Measurements from ENCODE around the gene CLDN25. TPM values are rescaled to one million over a fixed set of nuclear protein-coding genes. Genes with fewer than 3 reads are reported as not detected.
"Not testable (repeated sequence)": the region's sequence is repeated elsewhere in the genome, so short reads cannot be mapped to it uniquely, and the experiment has no call there.

The CLDN25 gene
- polyA plus RNA-seq (2013, experiment 1 of 4) = not detected
- not detected for polyA plus RNA-seq (2013, experiment 2 of 4)
- not detected for polyA plus RNA-seq (2013, experiment 3 of 4)
- not detected for polyA plus RNA-seq (2013, experiment 4 of 4)

DNA sequence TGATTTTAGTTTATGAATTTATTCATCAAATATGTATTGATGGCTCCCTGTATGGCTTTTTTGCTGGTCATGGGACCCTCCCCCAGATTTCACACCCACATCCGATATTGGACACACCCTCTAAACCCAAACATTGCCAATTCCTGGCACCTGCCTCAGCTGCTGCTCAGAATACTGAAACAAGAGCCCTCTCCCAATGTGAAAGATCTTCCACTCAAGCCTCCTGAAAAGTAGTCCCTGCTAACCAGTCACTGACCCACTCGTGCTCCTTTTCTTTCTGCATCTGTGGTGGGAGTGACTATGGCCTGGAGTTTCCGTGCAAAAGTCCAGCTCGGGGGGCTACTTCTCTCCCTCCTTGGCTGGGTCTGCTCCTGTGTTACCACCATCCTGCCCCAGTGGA lies at the start of gene CLDN25:
Gene CLDN25 (plus strand): TSS at position 301 of the 400 bp plus-strand sequence. CDS start 0 bp downstream, at position 301.
- 88 to 93% methylated on average over 4 of the region's 4 CpGs for WGBS, 2 experiments
- H3K27ac ChIP-seq (ENCODE audit: insufficient read depth, low read depth, low read length, poor library complexity, severe bottlenecking) = no peak within 1 kb of the TSS

DNA sequence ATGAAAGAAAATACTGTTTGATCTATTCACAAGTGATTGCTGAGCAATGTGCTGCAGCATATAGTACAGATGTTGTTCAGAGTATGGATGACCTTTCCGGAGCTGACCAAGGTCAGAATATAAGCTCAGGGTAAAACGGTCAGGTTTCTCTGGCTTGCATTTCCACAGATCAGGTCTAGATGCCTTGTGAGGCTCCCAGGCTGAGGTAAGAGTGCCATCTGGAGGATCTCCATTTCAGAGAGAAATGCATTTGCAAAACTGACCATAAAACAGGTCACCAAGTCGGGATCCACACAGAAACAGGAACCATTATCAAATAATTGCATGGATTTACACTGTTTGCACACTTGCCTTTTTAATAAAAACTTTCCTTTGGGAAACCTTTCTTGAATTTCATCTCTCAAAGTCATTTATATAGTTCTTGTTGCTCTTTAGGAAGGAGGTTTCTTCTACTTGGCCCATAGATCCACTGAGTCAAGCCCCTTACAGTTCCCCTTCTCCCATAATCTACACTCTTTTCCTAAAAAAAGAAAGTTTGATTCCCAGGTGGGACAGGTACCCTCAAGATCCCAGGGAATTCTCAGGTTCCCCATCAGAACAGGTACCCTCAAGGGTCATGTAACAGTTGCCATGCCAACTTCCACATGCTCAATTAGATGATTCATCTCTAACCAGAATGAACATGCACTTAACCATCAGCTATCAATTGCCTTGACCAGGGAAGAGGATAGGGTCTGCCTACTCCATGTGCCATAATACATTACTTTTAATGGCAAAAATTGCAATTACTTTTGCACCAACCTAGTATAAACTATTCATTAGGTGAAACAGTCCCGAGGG lies 48.5 kb upstream of the CLDN25 start:
- Histone ChIP-seq H3K27me3 (ENCODE audit: control insufficient read depth, insufficient read depth, low read length, poor library complexity, severe bottlenecking) (no peaks in the 10 kb centered on the region), H3K4me1 (ENCODE audit: control insufficient read depth, insufficient read depth, low read length) (no peaks in the 10 kb centered on the region), H3K4me3 (ENCODE audit: insufficient read depth, low read depth, low read length) (no peak overlapping the region), H3K36me3 (ENCODE audit: control insufficient read depth, insufficient read depth, low read length) (peaks cover 13% of the 10 kb centered on the region), H3K27ac (ENCODE audit: insufficient read depth, low read depth, low read length, poor library complexity, severe bottlenecking) (no peak overlapping the region), H3K9me3 (ENCODE audit: control insufficient read depth, low read length) (no peaks in the 10 kb centered on the region)
- WGBS, 2 experiments = 60 to 64% methylated on average over 4 of the region's 4 CpGs

More for the DNA sequence above, at the start of gene CLDN25:
- Histone ChIP-seq H3K4me1 (ENCODE audit: control insufficient read depth, insufficient read depth, low read length) (no peaks in the 10 kb centered on the region), H3K36me3 (ENCODE audit: control insufficient read depth, insufficient read depth, low read length) (no peaks in the 10 kb centered on the region), H3K9me3 (ENCODE audit: control insufficient read depth, low read length) (no peaks in the 10 kb centered on the region), H3K27me3 (ENCODE audit: control insufficient read depth, insufficient read depth, low read length, poor library complexity, severe bottlenecking) (peaks cover 11% of the 10 kb centered on the region), H3K4me3 (ENCODE audit: insufficient read depth, low read depth, low read length) (no peak within 1 kb of the TSS)

DNA sequence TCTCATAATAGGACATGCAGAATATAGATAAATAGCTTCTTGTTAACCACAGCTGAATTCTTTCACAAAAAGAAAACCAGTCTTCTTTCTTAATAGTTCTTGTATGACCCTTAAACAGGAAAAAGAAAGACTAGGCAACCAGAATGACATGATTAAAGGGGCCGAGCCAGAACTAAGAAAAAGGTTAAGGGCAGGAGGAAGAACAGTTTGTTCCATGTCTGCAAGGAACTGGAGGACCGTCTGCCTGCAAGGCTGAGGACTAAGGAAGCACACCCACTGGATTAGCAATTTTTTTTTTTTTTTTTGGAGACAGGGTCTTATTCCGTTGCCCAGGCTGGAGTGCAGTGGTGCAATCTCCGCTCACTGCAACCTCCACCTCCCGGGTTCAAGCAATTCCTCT lies 47.5 kb upstream of the CLDN25 start:
- no peak overlapping the region for H3K27ac ChIP-seq (ENCODE audit: insufficient read depth, low read depth, low read length, poor library complexity, severe bottlenecking)
- no peaks in the 10 kb centered on the region for H3K4me1 ChIP-seq (ENCODE audit: control insufficient read depth, insufficient read depth, low read length)
- no peak overlapping the region for H3K4me3 ChIP-seq (ENCODE audit: insufficient read depth, low read depth, low read length)
- H3K27me3 ChIP-seq (ENCODE audit: control insufficient read depth, insufficient read depth, low read length, poor library complexity, severe bottlenecking) = no peaks in the 10 kb centered on the region
- no peaks in the 10 kb centered on the region for H3K9me3 ChIP-seq (ENCODE audit: control insufficient read depth, low read length)
- 92 to 97% methylated on average over 5 of the region's 5 CpGs for WGBS, 2 experiments
- H3K36me3 ChIP-seq (ENCODE audit: control insufficient read depth, insufficient read depth, low read length) = peaks cover 18% of the 10 kb centered on the region

DNA sequence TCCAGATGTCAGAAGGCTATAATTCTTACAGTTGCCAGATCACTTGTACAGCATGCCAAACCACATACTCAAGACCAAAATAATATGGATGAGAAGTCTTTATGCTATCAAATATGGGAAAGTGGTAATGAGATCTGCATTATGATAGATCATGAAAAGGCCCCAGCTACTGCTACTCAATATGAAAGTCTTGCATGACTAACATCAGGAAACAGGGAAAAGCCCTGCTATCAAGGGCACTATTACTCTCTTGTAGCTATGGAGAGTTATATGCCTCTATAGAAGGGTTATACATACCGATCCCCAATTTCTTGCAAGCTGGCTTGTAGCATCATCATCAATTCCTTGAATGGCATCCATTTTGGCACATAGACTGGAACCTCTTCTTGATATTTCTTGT lies 43.3 kb upstream of the CLDN25 start:
- peaks cover 18% of the 10 kb centered on the region for H3K36me3 ChIP-seq (ENCODE audit: control insufficient read depth, insufficient read depth, low read length)
- 86 to 95% methylated on average over 1 of the region's 1 CpG for WGBS, 2 experiments

DNA sequence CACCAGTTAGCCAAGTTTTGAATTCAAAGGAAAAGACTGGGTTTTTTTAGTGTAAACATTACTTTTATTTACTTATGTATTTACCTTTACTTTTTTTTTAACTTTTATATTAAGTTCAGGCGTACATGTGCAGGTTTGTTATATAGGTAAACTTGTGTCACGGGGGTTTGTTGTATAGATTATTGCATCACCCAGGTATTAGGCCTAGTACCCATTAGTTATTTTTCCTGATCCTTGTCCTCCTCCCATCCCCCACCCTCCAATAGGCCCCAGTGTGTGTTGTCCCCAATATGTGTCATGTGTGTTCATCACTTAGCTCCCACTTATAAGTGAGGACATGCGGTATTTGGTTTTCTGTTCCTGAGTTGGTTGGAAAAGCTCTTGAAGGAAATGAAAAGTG lies 26.7 kb upstream of the CLDN25 start:
- H3K27ac ChIP-seq (ENCODE audit: insufficient read depth, low read depth, low read length, poor library complexity, severe bottlenecking) = no peak overlapping the region
- H3K36me3 ChIP-seq (ENCODE audit: control insufficient read depth, insufficient read depth, low read length) = peaks cover 18% of the 10 kb centered on the region
- H3K4me1 ChIP-seq (ENCODE audit: control insufficient read depth, insufficient read depth, low read length) = no peaks in the 10 kb centered on the region
- no peak overlapping the region for H3K4me3 ChIP-seq (ENCODE audit: insufficient read depth, low read depth, low read length)
- no peaks in the 10 kb centered on the region for H3K9me3 ChIP-seq (ENCODE audit: control insufficient read depth, low read length)
- no peaks in the 10 kb centered on the region for H3K27me3 ChIP-seq (ENCODE audit: control insufficient read depth, insufficient read depth, low read length, poor library complexity, severe bottlenecking)
- WGBS, 2 experiments = 89 to 100% methylated on average over 1 to 2 of the region's 3 CpGs

More for the DNA sequence above, 43.3 kb upstream of the CLDN25 start:
- Histone ChIP-seq H3K4me3 (ENCODE audit: insufficient read depth, low read depth, low read length) (no peak overlapping the region), H3K9me3 (ENCODE audit: control insufficient read depth, low read length) (no peaks in the 10 kb centered on the region), H3K27ac (ENCODE audit: insufficient read depth, low read depth, low read length, poor library complexity, severe bottlenecking) (no peak overlapping the region), H3K4me1 (ENCODE audit: control insufficient read depth, insufficient read depth, low read length) (no peaks in the 10 kb centered on the region), H3K27me3 (ENCODE audit: control insufficient read depth, insufficient read depth, low read length, poor library complexity, severe bottlenecking) (no peaks in the 10 kb centered on the region)

DNA sequence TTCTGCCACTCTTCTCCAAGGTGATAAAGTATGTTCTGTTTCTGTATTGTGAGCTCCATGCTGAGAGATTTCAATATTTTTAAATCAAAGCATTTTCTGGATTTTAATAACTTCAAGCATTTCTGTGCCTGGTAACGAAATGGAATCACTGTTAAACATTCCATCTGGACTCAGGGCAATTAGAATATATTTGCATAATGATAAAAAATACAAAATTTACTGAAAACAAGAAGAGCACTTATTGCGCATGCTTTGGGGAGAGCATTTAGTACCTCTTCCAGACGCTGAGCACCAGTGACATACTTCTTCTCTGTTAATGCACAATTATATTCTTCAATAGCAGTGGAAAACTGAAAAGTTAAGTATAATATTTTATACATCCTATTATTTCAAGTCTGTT lies 19.4 kb upstream of the CLDN25 start:
- Histone ChIP-seq H3K4me3 (ENCODE audit: insufficient read depth, low read depth, low read length) (no peak overlapping the region), H3K9me3 (ENCODE audit: control insufficient read depth, low read length) (no peaks in the 10 kb centered on the region), H3K36me3 (ENCODE audit: control insufficient read depth, insufficient read depth, low read length) (peaks cover 22% of the 10 kb centered on the region), H3K27ac (ENCODE audit: insufficient read depth, low read depth, low read length, poor library complexity, severe bottlenecking) (no peak overlapping the region), H3K4me1 (ENCODE audit: control insufficient read depth, insufficient read depth, low read length) (no peaks in the 10 kb centered on the region), H3K27me3 (ENCODE audit: control insufficient read depth, insufficient read depth, low read length, poor library complexity, severe bottlenecking) (no peaks in the 10 kb centered on the region)
- 86 to 100% methylated on average over 1 to 3 of the region's 3 CpGs for WGBS, 2 experiments

DNA sequence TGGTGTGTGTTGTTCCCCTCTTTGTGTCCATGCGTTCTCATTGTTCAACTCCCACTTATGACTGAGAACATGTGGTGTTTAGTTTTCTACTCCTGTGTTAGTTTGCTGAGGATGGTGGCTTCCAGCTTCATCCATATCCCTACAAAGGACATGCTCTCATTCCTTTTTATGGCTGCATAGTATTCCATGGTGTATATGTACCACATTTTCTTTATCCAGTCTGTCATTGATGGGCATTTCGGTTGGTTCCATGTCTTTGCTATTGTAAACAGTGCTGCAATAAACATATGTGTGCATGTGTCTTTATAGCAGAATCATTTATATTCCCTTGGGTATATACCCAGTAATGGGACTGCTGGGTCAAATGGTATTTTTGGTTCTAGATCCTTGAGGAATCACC lies 16.6 kb upstream of the CLDN25 start:
- H3K27me3 ChIP-seq (ENCODE audit: control insufficient read depth, insufficient read depth, low read length, poor library complexity, severe bottlenecking); H3K4me3 ChIP-seq (ENCODE audit: insufficient read depth, low read depth, low read length); H3K27ac ChIP-seq (ENCODE audit: insufficient read depth, low read depth, low read length, poor library complexity, severe bottlenecking); H3K9me3 ChIP-seq (ENCODE audit: control insufficient read depth, low read length); H3K4me1 ChIP-seq (ENCODE audit: control insufficient read depth, insufficient read depth, low read length): not testable (repeated sequence)
- WGBS, 2 experiments = 94% methylated on average over 2 of the region's 2 CpGs; no CpG with 5 or more reads in 1 of the 2 experiments
- peaks cover 16% of the 10 kb centered on the region for H3K36me3 ChIP-seq (ENCODE audit: control insufficient read depth, insufficient read depth, low read length)

DNA sequence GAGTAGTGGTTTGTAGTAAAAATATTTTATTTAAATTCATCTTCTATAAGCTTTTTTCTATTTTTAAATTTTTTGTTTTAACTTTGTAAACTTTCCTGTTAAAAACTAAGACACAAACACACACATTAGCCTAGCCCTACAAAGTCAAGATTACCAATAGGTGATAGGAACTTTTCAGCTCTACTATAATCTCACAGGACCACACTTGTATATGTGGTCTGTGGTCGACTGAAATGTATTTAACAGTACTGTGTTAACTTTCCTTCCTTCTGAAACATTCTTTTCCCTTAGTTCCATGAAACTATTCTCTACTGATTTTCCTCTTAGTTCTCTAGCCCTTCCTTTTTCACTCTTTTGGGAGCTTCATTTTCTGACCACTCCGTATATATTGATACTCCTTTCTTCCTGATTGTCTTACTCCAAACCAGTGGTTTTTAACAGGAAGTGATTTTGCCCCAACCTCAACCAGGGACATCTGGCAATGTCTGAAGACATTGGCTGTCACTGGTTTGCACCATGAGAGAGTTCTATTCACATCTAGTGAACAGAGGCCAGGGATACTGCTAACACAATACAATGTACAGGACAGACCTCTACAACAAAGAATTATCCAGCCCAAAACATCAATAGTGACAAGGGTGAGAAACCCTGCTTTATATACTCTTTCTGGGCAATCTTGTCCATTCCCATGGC lies 14.9 kb upstream of the CLDN25 start:
- no peaks in the 10 kb centered on the region for H3K4me1 ChIP-seq (ENCODE audit: control insufficient read depth, insufficient read depth, low read length)
- no peak overlapping the region for H3K27ac ChIP-seq (ENCODE audit: insufficient read depth, low read depth, low read length, poor library complexity, severe bottlenecking)
- no peak overlapping the region for H3K4me3 ChIP-seq (ENCODE audit: insufficient read depth, low read depth, low read length)
- H3K27me3 ChIP-seq (ENCODE audit: control insufficient read depth, insufficient read depth, low read length, poor library complexity, severe bottlenecking) = no peaks in the 10 kb centered on the region
- H3K36me3 ChIP-seq (ENCODE audit: control insufficient read depth, insufficient read depth, low read length) = peaks cover 7% of the 10 kb centered on the region
- no peaks in the 10 kb centered on the region for H3K9me3 ChIP-seq (ENCODE audit: control insufficient read depth, low read length)
- 99% methylated on average over 2 of the region's 2 CpGs for WGBS, 2 experiments

DNA sequence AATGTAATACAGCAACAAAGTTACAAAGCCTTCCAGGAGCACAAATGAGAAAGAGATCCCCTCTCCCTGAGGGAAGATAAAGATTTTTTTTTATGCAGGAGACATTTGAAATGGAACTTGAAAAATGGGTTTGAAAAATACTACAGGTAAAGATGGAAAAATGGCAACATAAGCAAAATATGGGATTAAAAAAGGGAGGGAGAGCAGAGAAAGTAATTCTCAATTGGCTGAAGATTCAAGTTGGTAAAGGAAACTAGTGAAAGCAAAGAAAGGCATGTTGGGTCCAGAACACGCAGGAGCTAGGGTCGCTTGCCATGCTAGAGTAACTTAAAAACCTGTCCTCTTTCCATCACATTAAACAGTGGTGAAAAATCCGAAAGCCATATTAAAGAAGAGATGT lies 7.6 kb upstream of the CLDN25 start:
- H3K27ac ChIP-seq (ENCODE audit: insufficient read depth, low read depth, low read length, poor library complexity, severe bottlenecking) = no peak overlapping the region
- peaks cover 3% of the 10 kb centered on the region for H3K36me3 ChIP-seq (ENCODE audit: control insufficient read depth, insufficient read depth, low read length)
- WGBS, 2 experiments = 96 to 100% methylated on average over 3 of the region's 3 CpGs
- H3K27me3 ChIP-seq (ENCODE audit: control insufficient read depth, insufficient read depth, low read length, poor library complexity, severe bottlenecking) = peaks cover 7% of the 10 kb centered on the region
- no peak overlapping the region for H3K4me3 ChIP-seq (ENCODE audit: insufficient read depth, low read depth, low read length)
- H3K9me3 ChIP-seq (ENCODE audit: control insufficient read depth, low read length) = no peaks in the 10 kb centered on the region
- no peaks in the 10 kb centered on the region for H3K4me1 ChIP-seq (ENCODE audit: control insufficient read depth, insufficient read depth, low read length)

DNA sequence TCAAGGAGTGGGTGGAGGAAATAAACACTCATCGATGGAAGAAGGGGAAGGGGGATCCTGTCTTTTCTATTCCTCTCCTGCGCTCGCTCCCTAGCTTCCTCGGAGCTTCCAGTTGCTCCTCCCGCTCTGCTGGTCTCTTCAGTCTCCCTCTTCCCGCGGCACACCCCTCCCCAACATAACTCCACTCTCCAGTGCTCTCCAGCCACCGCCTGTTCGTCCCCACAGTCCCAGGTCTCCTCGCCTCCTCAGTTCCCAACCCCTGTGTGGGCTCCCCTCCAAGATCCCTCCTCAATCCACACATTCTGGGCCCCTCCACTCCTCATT lies 6.5 kb upstream of the CLDN25 start:
- Histone ChIP-seq H3K4me3 (ENCODE audit: insufficient read depth, low read depth, low read length) (peak overlapping the region; percentile 80), H3K4me1 (ENCODE audit: control insufficient read depth, insufficient read depth, low read length) (no peaks in the 10 kb centered on the region), H3K27ac (ENCODE audit: insufficient read depth, low read depth, low read length, poor library complexity, severe bottlenecking) (peak overlapping the region; percentile 27), H3K27me3 (ENCODE audit: control insufficient read depth, insufficient read depth, low read length, poor library complexity, severe bottlenecking) (peaks cover 7% of the 10 kb centered on the region), H3K9me3 (ENCODE audit: control insufficient read depth, low read length) (no peaks in the 10 kb centered on the region), H3K36me3 (ENCODE audit: control insufficient read depth, insufficient read depth, low read length) (no peaks in the 10 kb centered on the region)
- WGBS, 2 experiments = 1 to 2% methylated on average over 10 of the region's 10 CpGs
